Superior temporal gyrus (tissue), 1 donor: Measurements from ENCODE around the gene TMEM238.
"Not testable (repeated sequence)": the region's sequence is repeated elsewhere in the genome, so short reads cannot be mapped to it uniquely, and the experiment has no call there.

ENCODE experiments used
- DNase-seq: peaks from one replicate; pipeline ENCODE4 v3.0.0-alpha.2; 2016; ENCODE audit errors: extremely low spot score

The TMEM238 gene

GRCh38 chr19:55384131-55384919, at the start of gene TMEM238:
TSS of gene TMEM238 (minus strand) at chr19:55384292. CDS start at chr19:55384259, 33 bp downstream.
- no peak for DNase-seq

DNA sequence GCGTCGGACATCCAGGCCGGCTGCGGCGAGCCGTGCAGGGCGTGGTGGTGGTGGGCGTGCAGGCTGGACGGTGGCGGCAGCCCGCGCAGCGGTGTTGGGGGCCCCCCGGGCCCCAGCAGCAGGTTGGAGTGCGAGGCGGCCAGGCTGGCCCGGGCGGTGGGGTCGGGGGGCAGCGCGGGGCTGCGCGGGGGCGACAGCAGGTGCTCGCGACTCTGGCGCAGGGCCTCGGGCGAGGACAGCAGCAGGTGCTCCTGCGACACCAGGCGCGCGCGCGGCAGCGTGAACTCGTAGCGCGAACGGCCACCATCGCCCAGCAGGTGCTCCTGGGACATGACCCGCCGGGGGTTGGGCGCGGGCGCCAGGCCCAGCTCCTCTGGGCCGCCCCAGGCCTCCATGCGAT, 49.2 kb upstream of the TMEM238 start:
- no peak for DNase-seq

DNA sequence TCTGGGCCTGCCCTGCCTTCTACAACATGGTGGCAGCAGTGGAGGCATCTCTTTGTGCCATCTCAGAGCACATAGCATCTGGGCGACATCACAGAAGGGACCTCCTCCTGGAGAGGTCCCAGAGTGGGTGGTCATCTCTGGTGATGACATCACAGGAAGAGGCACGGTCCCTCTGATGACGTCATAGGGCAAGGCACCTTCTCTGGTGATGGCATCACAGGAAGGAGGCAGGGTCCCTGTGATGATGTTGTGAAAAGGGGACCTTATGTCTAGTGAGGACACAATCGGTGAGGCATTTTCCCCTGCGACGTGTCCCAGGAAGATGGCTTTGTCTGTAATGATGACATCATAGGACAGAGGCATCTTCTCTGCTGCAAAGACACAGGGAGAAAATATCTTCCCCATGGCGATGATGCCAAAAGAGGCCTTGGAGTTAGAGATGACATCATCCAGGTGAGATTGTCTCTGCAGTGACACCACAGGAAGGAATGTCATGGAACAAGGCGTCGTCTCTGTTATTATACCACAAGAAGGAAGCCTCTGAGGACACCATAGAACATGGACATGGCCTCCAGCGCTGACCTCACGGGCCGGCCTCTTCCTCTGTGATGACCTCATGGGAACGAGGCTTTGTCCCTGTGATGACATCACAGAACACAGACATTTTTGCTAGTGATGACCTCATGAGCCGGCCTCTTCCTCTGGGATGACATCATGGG, 48.3 kb upstream of the TMEM238 start:
- no peak for DNase-seq

DNA sequence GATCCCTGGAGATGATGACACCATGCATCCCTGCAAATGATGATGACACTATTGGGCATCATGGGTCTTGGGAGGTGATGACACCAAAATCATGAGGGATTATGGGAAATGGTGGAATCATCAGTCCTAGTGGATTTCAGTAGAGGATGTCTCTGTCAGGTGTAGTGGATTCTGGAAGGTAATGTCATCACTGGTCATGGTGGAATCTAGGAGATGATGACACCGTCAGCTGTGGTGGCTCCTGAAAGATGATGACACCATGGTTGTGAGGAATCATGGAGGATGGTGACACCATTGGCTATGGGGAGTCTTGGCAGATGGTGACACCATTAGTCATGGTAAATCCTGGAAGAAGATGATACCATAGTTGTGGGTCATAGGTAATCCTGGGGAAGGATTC, 47.1 kb upstream of the TMEM238 start:
- no peak for DNase-seq

GRCh38 chr19:55426042-55426441, 42.0 kb upstream of the TMEM238 start:
- peak; percentile 97 for DNase-seq

DNA sequence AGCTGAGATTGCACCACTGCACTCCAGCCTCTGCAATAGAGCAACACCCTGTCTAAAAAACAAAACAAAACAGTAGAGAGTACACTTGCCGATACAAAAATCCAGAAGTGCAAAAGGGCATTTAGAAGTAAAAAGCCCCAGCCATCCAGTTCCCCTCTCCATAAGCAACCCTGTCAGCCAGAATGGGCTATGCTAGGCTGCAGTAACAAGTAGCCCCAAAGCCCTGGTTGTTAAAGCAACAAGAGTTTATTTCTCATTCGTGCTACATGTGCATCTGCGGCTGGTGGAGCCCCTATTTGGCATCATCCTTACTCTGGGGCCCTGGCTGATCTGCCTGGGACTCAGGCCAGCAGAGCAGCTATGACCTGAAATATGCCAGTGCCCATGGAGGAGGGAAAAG, 40.4 kb upstream of the TMEM238 start:
- no peak for DNase-seq

GRCh38 chr19:55423225-55424005, 39.3 kb upstream of the TMEM238 start:
- no peak for DNase-seq

DNA sequence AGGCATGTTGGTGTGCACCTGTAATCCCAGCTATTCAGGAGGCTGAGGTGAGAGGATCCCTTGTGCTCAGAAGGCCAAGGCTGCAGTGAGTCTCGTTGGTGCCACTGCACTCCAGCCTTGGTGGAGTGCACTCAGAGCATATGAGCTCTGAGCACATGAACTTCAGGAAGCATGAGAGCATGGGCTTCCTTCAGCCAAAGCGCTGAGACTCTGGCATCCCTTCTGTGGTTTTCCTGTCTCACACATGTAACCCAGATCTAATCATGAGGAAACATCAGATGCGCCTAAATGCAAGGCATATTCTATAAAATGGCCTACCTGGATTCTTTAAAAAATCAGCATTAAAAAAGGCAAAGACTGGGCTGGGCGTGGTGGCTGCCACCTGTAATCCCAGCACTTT, 37.2 kb upstream of the TMEM238 start:
- DNase-seq: not testable (repeated sequence)

- no peak for DNase-seq
Measured at GRCh38 chr19:55419624-55420236, 35.6 kb upstream of the TMEM238 start.

GRCh38 chr19:55419103-55419502, 35.0 kb upstream of the TMEM238 start:
- DNase-seq: no peak

- DNase-seq: peak; percentile 89
Measured at GRCh38 chr19:55418185-55418584, 34.1 kb upstream of the TMEM238 start.

DNA sequence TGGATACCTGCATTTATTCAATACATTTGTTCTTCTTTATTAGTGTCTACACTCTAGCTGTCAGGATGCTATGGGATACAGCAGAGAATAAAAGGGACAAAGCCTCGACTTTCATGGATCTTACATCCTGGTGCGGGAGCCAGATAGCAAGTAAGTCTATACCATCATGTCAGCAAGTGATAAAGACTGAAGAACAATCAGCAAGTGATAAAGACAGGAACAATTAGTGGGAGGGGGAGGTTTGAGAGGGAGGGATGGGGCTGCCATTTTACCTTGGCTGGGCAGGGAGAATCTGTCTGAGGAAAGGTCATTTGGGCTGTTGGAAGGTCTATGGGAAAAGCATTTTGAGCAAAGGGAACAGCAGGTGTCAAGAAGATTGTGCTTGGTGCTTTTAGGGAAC, 26.1 kb upstream of the TMEM238 start:
- DNase-seq: no peak

DNA sequence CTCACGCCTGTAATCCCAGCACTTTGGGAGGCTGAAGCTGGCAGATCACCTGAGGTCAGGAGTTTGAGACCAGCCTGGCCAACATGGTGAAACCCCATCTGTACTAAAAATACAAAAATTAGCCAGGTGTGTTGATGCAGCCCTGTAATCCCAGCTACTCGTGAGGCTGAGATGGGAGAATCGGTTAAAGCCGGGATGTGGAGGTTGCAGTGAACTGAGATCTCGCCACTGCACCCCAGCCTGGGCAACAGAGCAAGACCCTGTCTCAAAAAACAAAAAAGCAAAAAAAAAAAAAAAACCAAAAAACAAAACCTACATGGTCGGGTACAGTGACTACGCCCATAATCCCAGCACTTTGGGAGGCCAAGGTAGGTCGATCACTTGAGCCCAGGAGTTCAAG, 25.1 kb upstream of the TMEM238 start:
- not testable (repeated sequence) for DNase-seq

DNA sequence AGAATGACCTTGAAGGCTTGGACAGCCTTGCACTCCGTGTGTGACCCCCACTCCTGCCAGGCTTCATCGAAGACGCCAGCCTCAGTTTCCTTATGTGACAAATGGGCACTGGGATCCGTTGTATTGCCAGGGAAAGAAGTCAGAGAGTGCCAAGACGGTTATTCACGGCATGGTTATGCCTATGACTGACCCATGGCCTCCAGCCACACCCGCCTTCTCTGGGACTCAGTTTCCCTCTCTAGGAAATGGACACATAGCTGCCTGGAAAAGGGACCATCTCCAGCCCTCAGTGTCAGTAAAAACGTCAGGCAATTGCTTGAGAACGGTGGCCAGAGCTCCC, 24.4 kb upstream of the TMEM238 start:
- no peak for DNase-seq

- DNase-seq: peak; percentile 99
Measured at GRCh38 chr19:55407800-55408532, 23.9 kb upstream of the TMEM238 start.

- DNase-seq: not testable (repeated sequence)
Measured at GRCh38 chr19:55407550-55407799, 23.4 kb upstream of the TMEM238 start, which contains the start of gene UBE2S. TSS of gene UBE2S (minus strand) at chr19:55407788. CDS start at chr19:55407589, 199 bp downstream.

GRCh38 chr19:55406826-55407549, 22.9 kb upstream of the TMEM238 start:
- DNase-seq: no peak

DNA sequence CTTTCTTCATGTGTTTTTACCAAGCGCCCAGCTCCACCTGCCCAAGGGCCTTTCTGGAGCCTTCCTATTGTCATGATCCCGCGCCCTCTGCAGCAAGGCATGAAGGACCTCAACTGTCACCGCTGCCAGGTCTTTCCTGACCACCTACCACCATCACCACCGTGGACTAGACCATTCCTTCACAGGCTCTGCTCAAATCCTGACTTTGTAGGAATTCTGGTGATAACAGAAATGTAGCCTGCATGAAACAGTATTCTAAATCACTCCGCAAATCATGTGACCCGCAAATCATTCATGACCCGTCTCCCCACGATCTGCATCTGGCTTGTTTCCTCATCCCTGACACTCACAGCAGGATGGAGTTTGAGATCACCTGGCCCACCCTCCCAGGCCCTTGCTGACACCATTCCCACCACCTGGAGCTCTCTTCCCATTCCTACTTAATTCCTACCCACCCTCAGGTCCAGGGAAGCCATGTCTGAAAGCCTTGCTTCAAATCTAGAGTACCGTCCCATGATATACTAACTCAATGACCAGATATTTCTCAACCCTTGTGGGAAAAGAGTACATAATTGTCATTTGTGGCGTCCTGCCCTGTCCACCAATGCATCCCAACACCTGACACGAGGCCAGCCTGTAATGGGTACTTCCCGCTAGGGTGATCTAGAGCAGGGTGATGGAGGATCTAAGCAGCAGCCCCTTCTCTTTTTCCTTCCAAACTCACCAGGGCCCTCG, 22.2 kb upstream of the TMEM238 start:
- DNase-seq: no peak

DNA sequence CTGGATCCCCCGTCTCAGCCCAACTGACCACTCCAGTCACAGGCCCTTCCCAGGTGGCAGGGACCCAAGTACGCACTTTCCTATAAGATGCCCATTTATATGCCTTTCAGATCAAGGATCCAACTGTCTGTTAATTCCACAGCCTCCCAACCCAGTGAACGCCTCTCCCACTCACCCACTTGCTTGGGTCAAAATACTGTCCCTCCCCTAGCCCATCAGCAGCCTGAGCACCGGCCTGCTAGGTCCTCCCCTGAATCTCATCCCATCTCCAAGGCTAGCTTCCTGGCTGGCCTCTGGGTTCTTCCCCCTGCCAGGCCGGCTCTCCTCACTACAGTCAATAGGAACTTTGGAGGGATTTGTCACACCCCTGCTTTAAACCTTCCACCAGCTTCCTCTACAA, 21.5 kb upstream of the TMEM238 start:
- DNase-seq: no peak

GRCh38 chr19:55402509-55402908, 18.4 kb upstream of the TMEM238 start:
- DNase-seq: no peak
